ENCODE data around the gene ARFGEF3. TPM values are rescaled to one million over a fixed set of nuclear protein-coding genes. Genes with fewer than 3 reads are reported as not detected.
A peak's percentile ranks its signal among the peaks of the same experiment; 100 is the strongest.

ARFGEF3 gene
- total and polyA plus RNA-seq, 10 of the 15 experiments (the other 5 are each of a cell fraction or from before 2014, with no cell fraction given) = under 0.01 to 0.08 (median 0.02) TPM; not detected in 1

GRCh38 chr6:138162111-138162954, 594 bp downstream of the ARFGEF3 start:
- Histone ChIP-seq H3K27ac (ENCODE audit: control insufficient read depth, insufficient read depth) (no peak overlapping the region), H3K4me1 (ENCODE audit: control insufficient read depth, insufficient read depth, low read length) (no peaks in the 10 kb centered on the region), H2AFZ (ENCODE audit: control insufficient read depth, low read depth, low read length) (peak overlapping the region; percentile 10; the same call in 1 of the 2 replicates), H3K79me2 (ENCODE audit: control insufficient read depth, insufficient read depth, low read length) (no peaks in the 10 kb centered on the region), H3K27me3 (replicated peaks in 1 of 2; ENCODE audit: control insufficient read depth in 2 of 2, insufficient read depth in 2 of 2, low read length in 1 of 2) (peaks cover 12 to 21% of the 10 kb centered on the region in 2 experiments), H3K9me3 (replicated peaks; ENCODE audit: control insufficient read depth, insufficient read depth, low read length) (no peaks in the 10 kb centered on the region), H4K20me1 (ENCODE audit: control insufficient read depth, insufficient read depth) (no peaks in the 10 kb centered on the region), H3K4me3 (peak overlapping the region; percentile 44; the same call in 1 of the 2 replicates), H3K36me3 (ENCODE audit: control insufficient read depth in 2 of 2, insufficient read depth in 2 of 2, low read length in 1 of 2) (no peaks in the 10 kb centered on the region), H3K9ac (ENCODE audit: control insufficient read depth, insufficient read depth, low read length) (no peak overlapping the region), H3K4me2 (ENCODE audit: control insufficient read depth, insufficient read depth) (peak overlapping the region; percentile 65; the same call in 1 of the 2 replicates)
- intact Hi-C loops (cut with micrococcal nuclease; ENCODE audit: unreplicated experiment) (no loop called here), in situ Hi-C loops (cut with MboI) (no loop called here)
- CTCF ChIA-PET = no interaction called here
- POLR2A ChIA-PET = no interaction called here
- SMC1A ChIA-PET (ENCODE audit: uncharacterized antibody, unreplicated experiment) = no interaction called here
- FAIRE-seq = no peak
- RAD21 ChIA-PET (ENCODE audit: unreplicated experiment) = no interaction called here
- no peak for DNase-seq (ENCODE audit: low read depth, low spot score)
- WGBS (ENCODE audit: insufficient coverage, insufficient replicate concordance, low lambda C conversion rate, missing lambda C conversion rate) = 18% methylated on average over 51 of the region's 53 CpGs
- BruUV-seq (replicated peaks) = no TSS peak
- peak; percentile 84 for TF ChIP-seq SUZ12 (IDR thresholded peaks at IDR 0.05; ENCODE audit: unreplicated experiment)
- TF ChIP-seq HDAC6 (IDR thresholded peaks at IDR 0.05; ENCODE audit: unreplicated experiment) = peak; percentile 59
- no peak for TF ChIP-seq CUX1 (IDR thresholded peaks at IDR 0.05; ENCODE audit: insufficient replicate concordance, low read depth, low read length)
- ATAC-seq = peak; percentile 39

All from GM12878 (cell line).